ENCODE data around the gene CLIC4. TPM values are rescaled to one million over a fixed set of nuclear protein-coding genes. Genes with fewer than 3 reads are reported as not detected.
"Not testable (repeated sequence)": the region's sequence is repeated elsewhere in the genome, so short reads cannot be mapped to it uniquely, and the experiment has no call there.

CLIC4 gene
- total RNA-seq, 1 donor from 2014 or later: 120 TPM

GRCh38 chr1:24732186-24732885, 12.9 kb upstream of the CLIC4 start:
- no peak for FAIRE-seq
- Histone ChIP-seq H3K4me3 (ENCODE audit: low read depth, low read length) (no peak overlapping the region), H3K36me3 (ENCODE audit: control insufficient read depth, insufficient read depth, low read length) (no peaks in the 10 kb centered on the region), H3K27me3 (ENCODE audit: control insufficient read depth, insufficient read depth, low read length) (no peaks in the 10 kb centered on the region)
- no peak for DNase-seq (ENCODE audit: low read depth)
- TF ChIP-seq CTCF (IDR thresholded peaks at IDR 0.05; ENCODE audit: insufficient read depth, low read length, severe bottlenecking): no peak

- not testable (repeated sequence) for H3K36me3 ChIP-seq (ENCODE audit: control insufficient read depth, insufficient read depth, low read length); H3K4me3 ChIP-seq (ENCODE audit: low read depth, low read length); DNase-seq (ENCODE audit: low read depth); FAIRE-seq; H3K27me3 ChIP-seq (ENCODE audit: control insufficient read depth, insufficient read depth, low read length)
Measured at GRCh38 chr1:24733342-24733741, 11.9 kb upstream of the CLIC4 start.

GRCh38 chr1:24735156-24735508, 10.1 kb upstream of the CLIC4 start:
- no peak for TF ChIP-seq CTCF (IDR thresholded peaks at IDR 0.05; ENCODE audit: insufficient read depth, low read length, severe bottlenecking)
- H3K4me3 ChIP-seq (ENCODE audit: low read depth, low read length): no peak overlapping the region
- DNase-seq (ENCODE audit: low read depth) (no peak), FAIRE-seq (no peak)
- H3K36me3 ChIP-seq (ENCODE audit: control insufficient read depth, insufficient read depth, low read length): no peaks in the 10 kb centered on the region
- H3K27me3 ChIP-seq (ENCODE audit: control insufficient read depth, insufficient read depth, low read length): no peaks in the 10 kb centered on the region

GRCh38 chr1:24735509-24736375, 9.5 kb upstream of the CLIC4 start:
- H3K27me3 ChIP-seq (ENCODE audit: control insufficient read depth, insufficient read depth, low read length): no peaks in the 10 kb centered on the region
- TF ChIP-seq CTCF (IDR thresholded peaks at IDR 0.05; ENCODE audit: insufficient read depth, low read length, severe bottlenecking): no peak
- H3K4me3 ChIP-seq (ENCODE audit: low read depth, low read length): no peak overlapping the region
- FAIRE-seq: no peak
- H3K36me3 ChIP-seq (ENCODE audit: control insufficient read depth, insufficient read depth, low read length): no peaks in the 10 kb centered on the region
- DNase-seq (ENCODE audit: low read depth): no peak

- no peak for DNase-seq (ENCODE audit: low read depth)
- no peak for TF ChIP-seq CTCF (IDR thresholded peaks at IDR 0.05; ENCODE audit: insufficient read depth, low read length, severe bottlenecking)
- FAIRE-seq: no peak
- no peaks in the 10 kb centered on the region for H3K36me3 ChIP-seq (ENCODE audit: control insufficient read depth, insufficient read depth, low read length)
- no peaks in the 10 kb centered on the region for H3K27me3 ChIP-seq (ENCODE audit: control insufficient read depth, insufficient read depth, low read length)
- no peak overlapping the region for H3K4me3 ChIP-seq (ENCODE audit: low read depth, low read length)
Measured at GRCh38 chr1:24737368-24738117, 7.7 kb upstream of the CLIC4 start.

- no peak for DNase-seq (ENCODE audit: low read depth)
- FAIRE-seq: no peak
- Histone ChIP-seq H3K27me3 (ENCODE audit: control insufficient read depth, insufficient read depth, low read length) (no peaks in the 10 kb centered on the region), H3K36me3 (ENCODE audit: control insufficient read depth, insufficient read depth, low read length) (no peaks in the 10 kb centered on the region), H3K4me3 (ENCODE audit: low read depth, low read length) (no peak overlapping the region)
- no peak for TF ChIP-seq CTCF (IDR thresholded peaks at IDR 0.05; ENCODE audit: insufficient read depth, low read length, severe bottlenecking)
Measured at GRCh38 chr1:24739241-24739640, 6.0 kb upstream of the CLIC4 start.
